Measurements from ENCODE around the gene ULK4.

GRCh38 chr3:41742121-41742520 is 219.8 kb downstream of the ULK4 start:
- TF ChIP-seq, protein P1, sequence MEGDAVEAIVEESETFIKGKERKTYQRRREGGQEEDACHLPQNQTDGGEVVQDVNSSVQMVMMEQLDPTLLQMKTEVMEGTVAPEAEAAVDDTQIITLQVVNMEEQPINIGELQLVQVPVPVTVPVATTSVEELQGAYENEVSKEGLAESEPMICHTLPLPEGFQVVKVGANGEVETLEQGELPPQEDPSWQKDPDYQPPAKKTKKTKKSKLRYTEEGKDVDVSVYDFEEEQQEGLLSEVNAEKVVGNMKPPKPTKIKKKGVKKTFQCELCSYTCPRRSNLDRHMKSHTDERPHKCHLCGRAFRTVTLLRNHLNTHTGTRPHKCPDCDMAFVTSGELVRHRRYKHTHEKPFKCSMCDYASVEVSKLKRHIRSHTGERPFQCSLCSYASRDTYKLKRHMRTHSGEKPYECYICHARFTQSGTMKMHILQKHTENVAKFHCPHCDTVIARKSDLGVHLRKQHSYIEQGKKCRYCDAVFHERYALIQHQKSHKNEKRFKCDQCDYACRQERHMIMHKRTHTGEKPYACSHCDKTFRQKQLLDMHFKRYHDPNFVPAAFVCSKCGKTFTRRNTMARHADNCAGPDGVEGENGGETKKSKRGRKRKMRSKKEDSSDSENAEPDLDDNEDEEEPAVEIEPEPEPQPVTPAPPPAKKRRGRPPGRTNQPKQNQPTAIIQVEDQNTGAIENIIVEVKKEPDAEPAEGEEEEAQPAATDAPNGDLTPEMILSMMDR (IDR thresholded peaks at IDR 0.05): no peak
- no peak for TF ChIP-seq POLR2A (IDR thresholded peaks at IDR 0.05)

All from lower leg skin (tissue), 3 donors.